ENCODE measurements around the gene MIOS.

GRCh38 chr7:7628476-7628875 is 61.8 kb downstream of the MIOS start:
- TF ChIP-seq, protein P1, sequence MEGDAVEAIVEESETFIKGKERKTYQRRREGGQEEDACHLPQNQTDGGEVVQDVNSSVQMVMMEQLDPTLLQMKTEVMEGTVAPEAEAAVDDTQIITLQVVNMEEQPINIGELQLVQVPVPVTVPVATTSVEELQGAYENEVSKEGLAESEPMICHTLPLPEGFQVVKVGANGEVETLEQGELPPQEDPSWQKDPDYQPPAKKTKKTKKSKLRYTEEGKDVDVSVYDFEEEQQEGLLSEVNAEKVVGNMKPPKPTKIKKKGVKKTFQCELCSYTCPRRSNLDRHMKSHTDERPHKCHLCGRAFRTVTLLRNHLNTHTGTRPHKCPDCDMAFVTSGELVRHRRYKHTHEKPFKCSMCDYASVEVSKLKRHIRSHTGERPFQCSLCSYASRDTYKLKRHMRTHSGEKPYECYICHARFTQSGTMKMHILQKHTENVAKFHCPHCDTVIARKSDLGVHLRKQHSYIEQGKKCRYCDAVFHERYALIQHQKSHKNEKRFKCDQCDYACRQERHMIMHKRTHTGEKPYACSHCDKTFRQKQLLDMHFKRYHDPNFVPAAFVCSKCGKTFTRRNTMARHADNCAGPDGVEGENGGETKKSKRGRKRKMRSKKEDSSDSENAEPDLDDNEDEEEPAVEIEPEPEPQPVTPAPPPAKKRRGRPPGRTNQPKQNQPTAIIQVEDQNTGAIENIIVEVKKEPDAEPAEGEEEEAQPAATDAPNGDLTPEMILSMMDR (IDR thresholded peaks at IDR 0.05; ENCODE audit: low read depth, low read length, missing input control), result no peak
- TF ChIP-seq YY1 (IDR thresholded peaks at IDR 0.05), result no peak
- TF ChIP-seq SP1 (IDR thresholded peaks at IDR 0.05), result no peak
- TF ChIP-seq GABPA (IDR thresholded peaks at IDR 0.05 in 1 of 2, conservative IDR thresholded peaks at IDR 0.05 in 1 of 2), result no peak
- no peak for TF ChIP-seq RAD21 (IDR thresholded peaks at IDR 0.05)
- no peak for TF ChIP-seq EGR1 (IDR thresholded peaks at IDR 0.05; ENCODE audit: low read depth in 2 of 2)
- TF ChIP-seq ZBTB33 (IDR thresholded peaks at IDR 0.05), result no peak
- TF ChIP-seq, protein P2, sequence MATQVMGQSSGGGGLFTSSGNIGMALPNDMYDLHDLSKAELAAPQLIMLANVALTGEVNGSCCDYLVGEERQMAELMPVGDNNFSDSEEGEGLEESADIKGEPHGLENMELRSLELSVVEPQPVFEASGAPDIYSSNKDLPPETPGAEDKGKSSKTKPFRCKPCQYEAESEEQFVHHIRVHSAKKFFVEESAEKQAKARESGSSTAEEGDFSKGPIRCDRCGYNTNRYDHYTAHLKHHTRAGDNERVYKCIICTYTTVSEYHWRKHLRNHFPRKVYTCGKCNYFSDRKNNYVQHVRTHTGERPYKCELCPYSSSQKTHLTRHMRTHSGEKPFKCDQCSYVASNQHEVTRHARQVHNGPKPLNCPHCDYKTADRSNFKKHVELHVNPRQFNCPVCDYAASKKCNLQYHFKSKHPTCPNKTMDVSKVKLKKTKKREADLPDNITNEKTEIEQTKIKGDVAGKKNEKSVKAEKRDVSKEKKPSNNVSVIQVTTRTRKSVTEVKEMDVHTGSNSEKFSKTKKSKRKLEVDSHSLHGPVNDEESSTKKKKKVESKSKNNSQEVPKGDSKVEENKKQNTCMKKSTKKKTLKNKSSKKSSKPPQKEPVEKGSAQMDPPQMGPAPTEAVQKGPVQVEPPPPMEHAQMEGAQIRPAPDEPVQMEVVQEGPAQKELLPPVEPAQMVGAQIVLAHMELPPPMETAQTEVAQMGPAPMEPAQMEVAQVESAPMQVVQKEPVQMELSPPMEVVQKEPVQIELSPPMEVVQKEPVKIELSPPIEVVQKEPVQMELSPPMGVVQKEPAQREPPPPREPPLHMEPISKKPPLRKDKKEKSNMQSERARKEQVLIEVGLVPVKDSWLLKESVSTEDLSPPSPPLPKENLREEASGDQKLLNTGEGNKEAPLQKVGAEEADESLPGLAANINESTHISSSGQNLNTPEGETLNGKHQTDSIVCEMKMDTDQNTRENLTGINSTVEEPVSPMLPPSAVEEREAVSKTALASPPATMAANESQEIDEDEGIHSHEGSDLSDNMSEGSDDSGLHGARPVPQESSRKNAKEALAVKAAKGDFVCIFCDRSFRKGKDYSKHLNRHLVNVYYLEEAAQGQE (IDR thresholded peaks at IDR 0.05), result no peak
